Renal cortical epithelial cell (primary cell): ENCODE measurements around the gene ZYX. TPM values are rescaled to one million over a fixed set of nuclear protein-coding genes. Genes with fewer than 3 reads are reported as not detected.
"Not testable (repeated sequence)": the region's sequence is repeated elsewhere in the genome, so short reads cannot be mapped to it uniquely, and the experiment has no call there.

ENCODE experiments used
- DNase-seq: peaks from one replicate; pipeline ENCODE4 v3.0.0-alpha.2; 2011; ENCODE audit warnings: low read depth
- total RNA-seq: library from RNA; depleted of rRNA; stranded (reverse); fragments of >200 nt; gene quantifications from 2 replicates; pipeline ENCODE4 v1.2.3, GENCODE V29; 2014

Gene ZYX
- total RNA-seq, 1 donor from 2014 or later: 92.3 TPM

GRCh38 chr7:143417734-143418383, 36.7 kb downstream of the ZYX start:
- no peak for DNase-seq

DNA sequence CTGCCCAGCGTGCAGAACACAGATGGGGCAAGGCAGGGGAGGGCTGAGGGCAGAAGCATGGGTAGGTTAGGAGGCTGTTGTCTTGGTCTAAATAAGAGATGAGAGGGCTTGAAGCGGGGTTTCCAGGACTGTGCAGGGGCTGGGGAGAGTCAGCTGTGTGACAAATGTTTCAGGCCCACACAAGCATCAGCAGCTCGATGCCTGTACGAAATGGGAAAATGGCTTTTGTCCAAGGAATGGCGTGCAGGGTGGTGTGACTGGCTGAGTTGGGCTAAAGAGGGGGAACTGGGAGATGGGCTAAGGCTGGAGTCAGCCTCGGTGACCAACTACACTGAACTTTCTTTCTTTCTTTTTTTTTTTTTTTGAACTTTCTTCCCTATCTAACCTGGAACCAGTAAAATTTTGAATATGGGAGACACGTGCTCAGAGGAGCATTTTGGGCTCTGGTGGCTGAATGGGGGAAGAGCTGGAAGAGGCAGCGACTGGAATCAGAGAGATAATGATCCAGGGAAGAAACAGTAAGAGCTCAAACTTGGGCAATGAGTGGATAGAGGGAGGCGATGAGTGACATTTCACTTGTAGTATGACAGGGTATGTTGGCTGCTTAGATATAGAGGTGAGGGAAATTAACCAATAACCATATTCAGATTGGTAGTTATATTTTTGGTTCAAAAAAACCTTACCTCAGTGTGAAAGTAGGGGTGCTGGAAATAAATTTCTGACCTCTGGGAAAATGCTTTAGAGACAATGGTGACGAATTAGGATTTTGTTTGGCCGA, 37.7 kb downstream of the ZYX start:
- no peak for DNase-seq

GRCh38 chr7:143419880-143420279, 38.7 kb downstream of the ZYX start:
- peak; percentile 49 for DNase-seq

- DNase-seq: not testable (repeated sequence)
Measured at GRCh38 chr7:143420624-143421023, 39.5 kb downstream of the ZYX start.

DNA sequence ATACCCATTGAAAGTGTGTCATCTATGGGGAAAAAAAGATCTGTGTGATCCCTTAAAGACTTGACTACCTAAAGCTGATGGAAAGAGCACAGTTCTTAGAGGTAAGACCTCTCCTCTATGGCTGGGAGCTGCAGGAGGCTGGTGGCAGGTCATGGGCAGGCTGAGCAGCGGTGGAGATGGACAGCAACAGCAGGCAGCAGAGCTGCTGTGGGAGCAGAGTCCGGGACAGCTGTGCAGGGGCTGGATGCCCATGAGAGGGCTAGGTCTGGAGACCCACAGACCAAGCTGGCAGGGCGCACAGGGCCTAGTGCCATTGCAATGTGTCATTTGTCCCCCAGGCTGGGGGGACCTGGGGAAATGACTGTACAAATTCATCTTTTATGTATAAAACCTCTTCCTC, 40.9 kb downstream of the ZYX start:
- DNase-seq: no peak

- DNase-seq: not testable (repeated sequence)
Measured at GRCh38 chr7:143424476-143424875, 43.3 kb downstream of the ZYX start.

DNA sequence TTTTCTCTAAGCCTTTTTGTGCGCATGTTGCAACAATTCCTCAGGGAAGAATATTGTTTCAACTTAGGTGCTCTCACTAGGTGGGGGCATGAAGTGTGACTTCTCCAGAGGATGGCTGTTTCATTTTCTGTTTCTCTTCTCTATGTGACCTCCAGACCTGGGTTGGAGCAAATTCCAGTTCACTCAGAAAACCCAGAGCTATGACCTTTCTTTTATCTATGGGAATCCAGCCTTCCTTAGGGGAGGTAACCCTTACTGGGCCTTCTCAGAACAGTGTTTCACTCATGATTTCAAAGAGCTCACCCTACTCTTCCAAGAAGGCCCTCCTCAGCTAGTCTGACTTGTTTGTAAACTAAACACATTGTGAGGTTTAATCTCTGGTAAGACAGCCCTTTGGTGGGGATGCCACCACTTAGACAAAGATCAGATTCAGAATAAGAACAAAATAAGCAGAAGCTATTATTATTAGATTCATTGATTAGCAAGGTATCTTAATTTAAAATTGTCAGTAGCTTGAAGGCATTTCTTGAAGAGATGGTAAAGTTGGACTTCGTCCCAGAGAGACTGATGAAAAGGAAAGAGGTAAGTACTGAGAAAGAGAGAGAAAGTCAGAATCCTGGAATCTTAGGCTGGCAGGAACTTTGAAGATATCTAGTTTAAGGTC, 45.5 kb downstream of the ZYX start:
- DNase-seq: no peak

DNA sequence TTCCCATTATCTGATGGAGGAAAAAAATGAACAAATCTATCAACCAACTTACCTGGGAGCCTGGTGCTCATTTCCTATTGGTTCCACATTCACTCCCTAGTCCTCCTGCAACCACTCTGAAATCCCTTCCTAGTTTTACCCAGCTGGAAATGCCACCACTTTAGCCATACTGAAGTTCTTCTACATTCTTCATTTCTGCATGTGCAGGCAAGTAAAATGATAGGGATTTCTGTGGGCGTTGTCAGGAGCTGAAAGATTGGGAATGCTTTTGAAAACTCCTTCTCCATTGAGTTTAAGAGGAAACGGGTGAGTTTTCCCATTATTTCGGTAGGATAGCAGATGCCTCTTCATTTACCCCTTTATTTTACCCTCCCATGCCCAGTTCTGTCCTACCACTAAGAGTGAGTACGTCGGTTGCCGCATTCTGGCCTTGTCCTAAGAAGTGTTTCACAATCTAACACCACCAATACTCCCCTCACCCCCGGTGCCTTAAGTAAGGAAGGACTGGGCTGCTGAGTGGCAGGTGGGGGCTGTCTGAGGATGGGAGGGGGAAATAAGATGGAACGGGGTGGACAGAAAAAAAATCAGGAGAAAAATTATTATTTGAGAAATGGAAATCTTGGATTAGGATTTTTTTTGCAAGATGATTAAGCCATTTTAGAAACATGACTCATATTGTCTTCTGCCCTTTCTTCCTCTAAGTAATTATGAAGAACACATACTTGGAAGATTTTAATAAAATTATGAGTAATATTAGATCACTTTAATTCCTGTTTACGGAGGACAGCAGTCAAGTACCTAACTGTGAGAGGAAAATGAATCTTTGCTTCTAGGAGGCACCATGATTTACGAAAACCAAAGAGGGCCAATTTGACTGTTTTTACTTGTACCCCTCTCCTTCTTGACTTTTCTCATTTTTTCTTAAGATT, 48.9 kb downstream of the ZYX start:
- DNase-seq: no peak

DNA sequence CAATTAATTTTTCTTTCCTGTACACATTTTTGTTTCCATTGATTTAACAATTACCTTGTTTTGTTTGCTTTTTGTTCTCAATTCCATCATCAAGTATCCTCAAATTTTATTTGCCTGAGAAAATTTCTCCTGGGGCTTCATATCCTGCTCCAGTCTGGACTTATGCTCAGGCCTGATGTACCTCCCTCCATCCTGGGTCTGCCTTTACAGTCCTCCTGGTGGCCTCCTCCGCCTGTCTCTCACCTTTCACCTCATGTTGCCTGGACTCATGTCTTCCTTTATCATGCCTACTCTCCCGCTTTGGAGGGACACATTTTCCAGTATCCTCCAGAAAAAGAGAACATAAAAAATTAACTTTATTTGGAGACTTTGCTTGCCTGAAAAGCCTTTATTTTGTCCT, 50.0 kb downstream of the ZYX start:
- DNase-seq: no peak

- DNase-seq: no peak
Measured at GRCh38 chr7:143433759-143434158, 52.6 kb downstream of the ZYX start.

DNA sequence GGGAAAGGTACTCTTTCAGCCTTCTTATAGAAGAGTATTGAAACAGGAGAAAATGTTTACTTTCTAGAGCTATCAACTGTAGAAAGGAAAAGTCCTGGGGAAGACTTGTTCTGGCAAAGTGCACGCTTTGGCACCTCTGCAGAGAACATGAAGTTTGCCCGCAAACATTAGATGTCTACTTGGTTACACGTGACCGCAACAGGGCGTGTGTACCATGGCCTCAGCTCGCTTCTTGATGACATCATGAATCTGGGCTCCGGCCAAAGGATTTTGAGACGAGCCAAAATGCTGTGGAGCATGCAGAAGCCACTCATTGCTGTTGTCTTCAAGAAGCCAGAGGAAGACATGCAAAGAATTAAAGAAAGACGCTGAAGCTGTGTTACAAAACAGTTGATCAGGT, 53.5 kb downstream of the ZYX start:
- peak; percentile 64 for DNase-seq

GRCh38 chr7:143435266-143435665, 54.1 kb downstream of the ZYX start:
- DNase-seq: no peak

DNA sequence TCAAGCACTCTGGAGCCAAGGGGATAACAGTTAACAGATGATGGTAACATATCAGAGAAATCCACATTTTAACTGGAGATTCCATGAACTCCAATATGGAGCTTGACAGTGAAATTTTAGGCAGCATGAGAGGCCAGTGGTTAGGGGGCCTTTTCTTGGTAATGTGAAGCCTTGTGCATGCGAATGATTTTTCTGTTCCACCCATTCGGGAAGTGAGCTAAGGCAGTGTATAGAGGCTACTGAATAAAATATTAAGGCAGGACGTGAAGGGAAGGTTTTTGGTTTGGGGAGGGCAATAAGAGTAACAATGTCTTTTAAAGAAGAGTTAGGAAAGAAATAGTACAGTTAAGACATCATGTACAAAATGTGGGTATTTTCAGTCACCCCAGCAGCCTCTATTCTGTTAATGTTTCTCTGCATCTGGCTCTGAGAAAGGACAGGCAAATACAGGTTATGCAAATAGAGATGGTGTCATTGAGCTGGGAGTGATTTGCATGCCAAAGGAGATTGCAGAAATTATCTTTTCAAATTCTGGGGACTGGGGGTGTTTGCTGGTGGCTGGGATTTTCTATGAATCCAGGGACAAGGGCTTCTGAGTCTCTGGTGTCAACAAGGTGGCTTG, 55.3 kb downstream of the ZYX start:
- no peak for DNase-seq

GRCh38 chr7:143437578-143437977, 56.4 kb downstream of the ZYX start:
- no peak for DNase-seq

- DNase-seq: no peak
Measured at GRCh38 chr7:143439866-143440265, 58.7 kb downstream of the ZYX start.

Other genes with a start within 250 kb of the ZYX start
- gene PIP, start 249.3 kb upstream of the ZYX start, total RNA-seq: not detected in 2 replicates
- gene TAS2R39, start 197.9 kb upstream of the ZYX start, total RNA-seq: not detected in 2 replicates
- gene TAS2R40, start 159.3 kb upstream of the ZYX start, total RNA-seq: not detected in 2 replicates
- 123 and 150 TPM in 2 replicates for gene GSTK1, start 117.9 kb upstream of the ZYX start, total RNA-seq
- 48.2 and 70.5 TPM in 2 replicates for gene TMEM139, start 96.4 kb upstream of the ZYX start, total RNA-seq
- 8.7 and 19.0 TPM in 2 replicates for gene CASP2, start 93.0 kb upstream of the ZYX start, total RNA-seq
- not detected in 2 replicates for gene CLCN1, start 65.2 kb upstream of the ZYX start, total RNA-seq
- gene FAM131B, start 18.6 kb upstream of the ZYX start, total RNA-seq: 1.0 and 4.2 TPM in 2 replicates
- 4.8 and 13.7 TPM in 2 replicates for gene EPHA1, start 27.5 kb downstream of the ZYX start, total RNA-seq
- not detected in 2 replicates for gene TAS2R60, start 62.1 kb downstream of the ZYX start, total RNA-seq
- not detected in 2 replicates for gene TAS2R41, start 96.5 kb downstream of the ZYX start, total RNA-seq
- 0.87 TPM in 1 of 2 replicates, not detected in the other for gene CTAGE15, start 190.5 kb downstream of the ZYX start, total RNA-seq
- 0.35 and 2.3 TPM in 2 replicates for gene TCAF2, start 239.6 kb downstream of the ZYX start, total RNA-seq